Right atrium auricular region (tissue), 2 donors: Measurements from ENCODE around the gene BTN1A1. TPM values are rescaled to one million over a fixed set of nuclear protein-coding genes. Genes with fewer than 3 reads are reported as not detected.
"Not testable (repeated sequence)": the region's sequence is repeated elsewhere in the genome, so short reads cannot be mapped to it uniquely, and the experiment has no call there.

ENCODE experiments used
- DNase-seq: peaks from one replicate; pipeline ENCODE4 v3.0.0-alpha.2; 2019; ENCODE audit warnings: low spot score
- H3K27ac ChIP-seq, 2 donors: fragments of 200-600 bp; sonication (generic); 1 replicate in 1 of 2; 2 replicates in 1 of 2; pipeline ENCODE4 v1.5.1; 2016 to 2019
- H3K27me3 ChIP-seq, 2 donors: fragments of 200-600 bp; sonication (generic); one replicate each; pipeline versions ENCODE4 v1.5.1 to v1.6.0; 2017 to 2019
- H3K36me3 ChIP-seq: fragments of 200-600 bp; sonication (generic); one replicate; pipeline ENCODE4 v1.5.1; 2016
- H3K4me1 ChIP-seq, 2 donors: fragments of 200-600 bp; sonication (generic); one replicate each; pipeline versions ENCODE4 v1.5.1 to v1.6.0; 2017 to 2019
- H3K4me3 ChIP-seq, 2 donors: fragments of 200-600 bp; sonication (generic); 1 replicate in 1 of 2; 2 replicates in 1 of 2; pipeline ENCODE4 v1.5.1; 2017 to 2019; ENCODE audit warnings: mild to moderate bottlenecking in 1 of 2, moderate library complexity in 1 of 2
- H3K9me3 ChIP-seq, 2 donors: fragments of 200-600 bp; sonication (generic); one replicate each; pipeline ENCODE4 v1.5.1; 2019
- total RNA-seq, 2 donors: library from RNA; depleted of rRNA; stranded (reverse); fragments of >200 nt; gene quantifications; one replicate each; pipeline ENCODE4 v1.1.0, GENCODE V29; 2016
- TF ChIP-seq, protein P1 (sequence below), 2 donors: fragments of 200-600 bp; sonication (generic); IDR thresholded peaks; one replicate each; pipeline ENCODE4 v1.5.1; 2019; ENCODE audit warnings: antibody characterized with exemption in 2 of 2

BTN1A1 gene
- total RNA-seq, 2 donors from 2014 or later, result not detected

DNA sequence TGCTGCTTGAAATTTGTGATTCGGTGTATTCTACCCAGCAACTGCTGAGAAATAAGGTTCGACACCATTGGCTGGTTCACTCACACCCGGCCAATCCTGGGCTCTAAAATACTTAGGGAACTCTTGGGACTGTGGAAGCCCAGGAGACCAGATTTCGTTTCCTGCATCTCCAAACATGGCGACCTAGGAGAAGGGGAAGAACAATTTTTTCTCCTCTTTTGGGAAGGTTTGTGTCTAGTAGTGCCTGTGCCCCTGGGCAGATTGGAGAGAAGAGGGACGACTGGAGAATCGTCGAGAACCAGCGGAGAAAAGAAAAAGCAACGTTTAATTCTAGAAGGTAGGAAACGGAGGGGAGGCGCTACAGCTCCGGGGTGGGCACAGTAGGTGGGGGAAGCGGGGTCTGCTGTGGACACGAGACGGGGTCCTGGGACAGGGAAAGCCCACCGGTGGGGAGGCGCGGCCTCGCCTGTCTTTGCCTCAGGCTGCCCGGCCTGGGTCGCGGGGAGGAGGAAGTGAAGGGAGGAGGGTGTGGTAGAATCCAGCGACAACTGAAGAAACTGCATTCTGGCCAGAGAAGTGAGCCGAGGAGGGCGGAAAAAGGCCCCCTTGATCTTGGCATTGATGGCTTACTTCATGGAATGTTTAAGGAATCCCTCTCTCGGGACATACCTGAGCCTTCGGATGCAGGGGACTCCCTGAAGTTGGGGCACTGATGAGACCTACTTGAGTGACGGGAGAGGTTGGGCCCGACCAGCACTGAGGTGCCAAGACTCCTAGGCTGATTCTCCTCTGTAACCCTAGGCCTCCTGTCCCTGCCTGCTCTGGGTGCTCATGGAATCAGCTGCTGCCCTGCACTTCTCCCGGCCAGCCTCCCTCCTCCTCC, 42.1 kb upstream of the BTN1A1 start, which contains the start of gene BTN2A1:
Gene BTN2A1, plus strand, starts transcription at position 150 of the 883 bp plus-strand sequence. Its CDS starts 682 bp downstream, at position 832.
- peak within 1 kb of the TSS; percentile 94 for H3K27ac ChIP-seq
- peaks cover 0 to 44% of the 10 kb centered on the region in 2 donors for H3K4me1 ChIP-seq
- H3K4me3 ChIP-seq, result peak within 1 kb of the TSS; percentile 73 to 79
- peak; percentile 92 for DNase-seq
- no peaks in the 10 kb centered on the region for H3K27me3 ChIP-seq
- TF ChIP-seq, protein P1, sequence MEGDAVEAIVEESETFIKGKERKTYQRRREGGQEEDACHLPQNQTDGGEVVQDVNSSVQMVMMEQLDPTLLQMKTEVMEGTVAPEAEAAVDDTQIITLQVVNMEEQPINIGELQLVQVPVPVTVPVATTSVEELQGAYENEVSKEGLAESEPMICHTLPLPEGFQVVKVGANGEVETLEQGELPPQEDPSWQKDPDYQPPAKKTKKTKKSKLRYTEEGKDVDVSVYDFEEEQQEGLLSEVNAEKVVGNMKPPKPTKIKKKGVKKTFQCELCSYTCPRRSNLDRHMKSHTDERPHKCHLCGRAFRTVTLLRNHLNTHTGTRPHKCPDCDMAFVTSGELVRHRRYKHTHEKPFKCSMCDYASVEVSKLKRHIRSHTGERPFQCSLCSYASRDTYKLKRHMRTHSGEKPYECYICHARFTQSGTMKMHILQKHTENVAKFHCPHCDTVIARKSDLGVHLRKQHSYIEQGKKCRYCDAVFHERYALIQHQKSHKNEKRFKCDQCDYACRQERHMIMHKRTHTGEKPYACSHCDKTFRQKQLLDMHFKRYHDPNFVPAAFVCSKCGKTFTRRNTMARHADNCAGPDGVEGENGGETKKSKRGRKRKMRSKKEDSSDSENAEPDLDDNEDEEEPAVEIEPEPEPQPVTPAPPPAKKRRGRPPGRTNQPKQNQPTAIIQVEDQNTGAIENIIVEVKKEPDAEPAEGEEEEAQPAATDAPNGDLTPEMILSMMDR (IDR thresholded peaks at IDR 0.05), result peak in 1 of 2 donors; percentile 19
- peaks cover 27% of the 10 kb centered on the region for H3K36me3 ChIP-seq
- H3K9me3 ChIP-seq, result no peaks in the 10 kb centered on the region

DNA sequence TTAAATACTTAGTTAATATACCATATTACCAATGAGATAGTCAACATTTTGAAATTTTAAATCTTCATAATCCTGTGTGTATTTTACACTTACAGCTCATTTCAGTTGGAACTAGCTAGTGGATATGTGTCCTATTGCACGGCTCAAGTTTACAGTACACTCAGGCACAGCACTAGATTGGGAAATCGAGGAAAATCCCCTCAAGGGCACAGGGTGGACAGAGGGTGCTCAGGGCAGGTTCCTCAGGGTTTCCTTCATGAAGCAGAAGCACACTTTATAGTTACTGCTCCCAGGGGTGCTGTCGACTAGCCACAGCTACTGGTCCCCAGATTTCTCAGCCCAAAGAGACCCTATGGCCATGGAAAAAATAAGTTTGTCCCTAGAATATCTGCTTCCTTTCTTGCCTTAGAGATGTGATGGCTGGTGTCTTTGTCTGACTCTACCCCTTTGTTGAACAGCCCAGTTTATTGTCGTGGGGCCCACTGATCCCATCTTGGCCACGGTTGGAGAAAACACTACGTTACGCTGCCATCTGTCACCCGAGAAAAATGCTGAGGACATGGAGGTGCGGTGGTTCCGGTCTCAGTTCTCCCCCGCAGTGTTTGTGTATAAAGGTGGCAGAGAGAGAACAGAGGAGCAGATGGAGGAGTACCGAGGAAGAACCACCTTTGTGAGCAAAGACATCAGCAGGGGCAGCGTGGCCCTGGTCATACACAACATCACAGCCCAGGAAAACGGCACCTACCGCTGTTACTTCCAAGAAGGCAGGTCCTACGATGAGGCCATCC, 40.9 kb upstream of the BTN1A1 start:
- no peaks in the 10 kb centered on the region for H3K27me3 ChIP-seq
- DNase-seq, result no peak
- peaks cover 39% of the 10 kb centered on the region for H3K36me3 ChIP-seq
- H3K4me3 ChIP-seq, result peak overlapping the region in 1 of 2 donors; percentile 73
- H3K27ac ChIP-seq, result no peak overlapping the region
- TF ChIP-seq, protein P1 (IDR thresholded peaks at IDR 0.05), result no peak
- H3K4me1 ChIP-seq, result peaks cover 0 to 41% of the 10 kb centered on the region in 2 donors
- H3K9me3 ChIP-seq, result no peaks in the 10 kb centered on the region

DNA sequence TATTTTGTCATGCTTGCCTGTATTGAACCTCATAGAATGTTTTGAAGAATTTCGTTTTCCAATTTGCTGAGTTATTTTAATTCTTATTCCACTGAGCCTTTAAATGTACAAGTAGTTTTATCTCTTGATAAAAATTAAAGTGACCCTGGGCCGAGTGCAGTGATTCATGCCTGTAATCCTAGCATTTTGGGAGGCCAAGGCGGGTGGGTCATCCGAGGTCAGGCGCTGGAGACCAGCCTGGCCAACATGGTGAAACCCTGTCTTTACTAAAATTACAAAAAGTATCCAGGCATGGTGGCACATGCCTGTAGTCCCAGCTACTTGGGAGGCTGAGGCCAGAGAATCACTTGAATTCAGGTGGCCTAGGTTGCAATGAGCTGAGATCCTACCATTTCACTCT, 38.8 kb upstream of the BTN1A1 start:
- H3K27ac ChIP-seq, DNase-seq, H3K4me3 ChIP-seq, H3K27me3 ChIP-seq, H3K9me3 ChIP-seq: not testable (repeated sequence)
- Histone ChIP-seq H3K36me3 (peaks cover 60% of the 10 kb centered on the region), H3K4me1 (peaks cover 0 to 41% of the 10 kb centered on the region in 2 donors)

DNA sequence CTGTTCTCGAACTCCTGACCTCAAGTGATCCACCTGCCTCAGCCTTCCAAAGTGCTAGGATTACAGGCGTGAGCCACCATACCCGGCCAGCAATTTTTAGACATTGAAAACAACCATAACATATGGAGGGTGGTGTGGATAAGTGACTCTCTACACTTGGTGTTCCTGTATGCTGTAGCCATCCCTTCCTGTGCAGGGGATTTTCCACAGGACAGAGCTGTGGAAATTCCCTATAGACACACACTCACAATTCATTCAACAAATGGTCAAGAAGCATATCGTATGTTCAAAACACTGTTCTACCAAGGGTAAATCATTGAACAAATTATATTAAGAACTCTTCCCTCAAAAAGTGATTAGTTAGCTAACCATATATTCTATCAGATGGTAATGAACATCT, 36.1 kb upstream of the BTN1A1 start:
- Histone ChIP-seq H3K9me3 (no peaks in the 10 kb centered on the region), H3K36me3 (peaks cover 87% of the 10 kb centered on the region), H3K27me3 (no peaks in the 10 kb centered on the region), H3K4me3 (no peak overlapping the region), H3K27ac (no peak overlapping the region), H3K4me1 (peaks cover 0 to 32% of the 10 kb centered on the region in 2 donors)
- TF ChIP-seq, protein P1 (IDR thresholded peaks at IDR 0.05), result no peak
- no peak for DNase-seq

GRCh38 chr6:26464416-26465131, 35.5 kb upstream of the BTN1A1 start:
- DNase-seq, result no peak
- peaks cover 0 to 26% of the 10 kb centered on the region in 2 donors for H3K4me1 ChIP-seq
- H3K4me3 ChIP-seq, result no peak overlapping the region
- TF ChIP-seq, protein P1 (IDR thresholded peaks at IDR 0.05), result no peak
- H3K27ac ChIP-seq, result no peak overlapping the region
- no peaks in the 10 kb centered on the region for H3K27me3 ChIP-seq
- H3K9me3 ChIP-seq, result no peaks in the 10 kb centered on the region
- H3K36me3 ChIP-seq, result peaks cover 89% of the 10 kb centered on the region
